Measurements from ENCODE around the gene TAGLN2.

Gene TAGLN2

GRCh38 chr1:159940006-159940620 is 14.8 kb upstream of the TAGLN2 start:
- Histone ChIP-seq H3K4me1 (ENCODE audit: control insufficient read depth in 1 of 2, insufficient read depth in 2 of 2, low read length in 2 of 2) (peaks cover 3 to 11% of the 10 kb centered on the region in 2 donors), H3K4me3 (ENCODE audit: low read depth in 1 of 2, low read length in 2 of 2) (no peak overlapping the region), H3K27me3 (ENCODE audit: low read depth, low read length) (peaks cover 5% of the 10 kb centered on the region), H3K9me3 (ENCODE audit: control insufficient read depth in 1 of 2, low read length in 2 of 2) (no peaks in the 10 kb centered on the region), H3K27ac (ENCODE audit: low read length) (no peak overlapping the region), H3K36me3 (ENCODE audit: control insufficient read depth in 1 of 2, insufficient read depth in 2 of 2, low read length in 2 of 2) (no peaks in the 10 kb centered on the region)

- H3K27me3 ChIP-seq (ENCODE audit: low read depth, low read length): peaks cover 5% of the 10 kb centered on the region
- no peak overlapping the region for H3K27ac ChIP-seq (ENCODE audit: low read length)
- no peaks in the 10 kb centered on the region for H3K36me3 ChIP-seq (ENCODE audit: control insufficient read depth in 1 of 2, insufficient read depth in 2 of 2, low read length in 2 of 2)
- no peaks in the 10 kb centered on the region for H3K9me3 ChIP-seq (ENCODE audit: control insufficient read depth in 1 of 2, low read length in 2 of 2)
- H3K4me3 ChIP-seq (ENCODE audit: low read depth in 1 of 2, low read length in 2 of 2): no peak overlapping the region
- H3K4me1 ChIP-seq (ENCODE audit: control insufficient read depth in 1 of 2, insufficient read depth in 2 of 2, low read length in 2 of 2): peaks cover 3 to 7% of the 10 kb centered on the region in 2 donors
These were observed 14.3 kb upstream of the TAGLN2 start for GRCh38 chr1:159939678-159940002.

GRCh38 chr1:159938905-159939677 is 13.8 kb upstream of the TAGLN2 start:
- peaks cover 3% of the 10 kb centered on the region for H3K27me3 ChIP-seq (ENCODE audit: low read depth, low read length)
- H3K36me3 ChIP-seq (ENCODE audit: control insufficient read depth in 1 of 2, insufficient read depth in 2 of 2, low read length in 2 of 2): no peaks in the 10 kb centered on the region
- H3K27ac ChIP-seq (ENCODE audit: low read length): no peak overlapping the region
- no peaks in the 10 kb centered on the region for H3K9me3 ChIP-seq (ENCODE audit: control insufficient read depth in 1 of 2, low read length in 2 of 2)
- H3K4me3 ChIP-seq (ENCODE audit: low read depth in 1 of 2, low read length in 2 of 2): no peak overlapping the region
- H3K4me1 ChIP-seq (ENCODE audit: control insufficient read depth in 1 of 2, insufficient read depth in 2 of 2, low read length in 2 of 2): peaks cover 3 to 7% of the 10 kb centered on the region in 2 donors

GRCh38 chr1:159938211-159938852 is 13.0 kb upstream of the TAGLN2 start:
- Histone ChIP-seq H3K9me3 (ENCODE audit: control insufficient read depth in 1 of 2, low read length in 2 of 2) (no peaks in the 10 kb centered on the region), H3K4me1 (ENCODE audit: control insufficient read depth in 1 of 2, insufficient read depth in 2 of 2, low read length in 2 of 2) (peaks cover 3 to 7% of the 10 kb centered on the region in 2 donors), H3K4me3 (ENCODE audit: low read depth in 1 of 2, low read length in 2 of 2) (no peak overlapping the region)

GRCh38 chr1:159937054-159937750 is 11.9 kb upstream of the TAGLN2 start:
- Histone ChIP-seq H3K36me3 (ENCODE audit: control insufficient read depth in 1 of 2, insufficient read depth in 2 of 2, low read length in 2 of 2) (no peaks in the 10 kb centered on the region), H3K4me1 (ENCODE audit: control insufficient read depth in 1 of 2, insufficient read depth in 2 of 2, low read length in 2 of 2) (peaks cover 3 to 7% of the 10 kb centered on the region in 2 donors), H3K27me3 (ENCODE audit: low read depth, low read length) (no peaks in the 10 kb centered on the region), H3K27ac (ENCODE audit: low read length) (no peak overlapping the region), H3K9me3 (ENCODE audit: control insufficient read depth in 1 of 2, low read length in 2 of 2) (no peaks in the 10 kb centered on the region), H3K4me3 (ENCODE audit: low read depth in 1 of 2, low read length in 2 of 2) (no peak overlapping the region)

More at GRCh38 chr1:159938211-159938852, 13.0 kb upstream of the TAGLN2 start:
- Histone ChIP-seq H3K27ac (ENCODE audit: low read length) (no peak overlapping the region), H3K36me3 (ENCODE audit: control insufficient read depth in 1 of 2, insufficient read depth in 2 of 2, low read length in 2 of 2) (no peaks in the 10 kb centered on the region), H3K27me3 (ENCODE audit: low read depth, low read length) (no peaks in the 10 kb centered on the region)

- peaks cover 3 to 7% of the 10 kb centered on the region in 2 donors for H3K4me1 ChIP-seq (ENCODE audit: control insufficient read depth in 1 of 2, insufficient read depth in 2 of 2, low read length in 2 of 2)
- H3K9me3 ChIP-seq (ENCODE audit: control insufficient read depth in 1 of 2, low read length in 2 of 2): no peaks in the 10 kb centered on the region
- no peak overlapping the region for H3K27ac ChIP-seq (ENCODE audit: low read length)
- H3K4me3 ChIP-seq (ENCODE audit: low read depth in 1 of 2, low read length in 2 of 2): no peak overlapping the region
- H3K36me3 ChIP-seq (ENCODE audit: control insufficient read depth in 1 of 2, insufficient read depth in 2 of 2, low read length in 2 of 2): no peaks in the 10 kb centered on the region
- no peaks in the 10 kb centered on the region for H3K27me3 ChIP-seq (ENCODE audit: low read depth, low read length)
These were observed 11.1 kb upstream of the TAGLN2 start for GRCh38 chr1:159936273-159936904.

- peaks cover 3 to 7% of the 10 kb centered on the region in 2 donors for H3K4me1 ChIP-seq (ENCODE audit: control insufficient read depth in 1 of 2, insufficient read depth in 2 of 2, low read length in 2 of 2)
- no peaks in the 10 kb centered on the region for H3K9me3 ChIP-seq (ENCODE audit: control insufficient read depth in 1 of 2, low read length in 2 of 2)
- H3K27me3 ChIP-seq (ENCODE audit: low read depth, low read length): no peaks in the 10 kb centered on the region
- no peaks in the 10 kb centered on the region for H3K36me3 ChIP-seq (ENCODE audit: control insufficient read depth in 1 of 2, insufficient read depth in 2 of 2, low read length in 2 of 2)
- no peak overlapping the region for H3K27ac ChIP-seq (ENCODE audit: low read length)
- no peak overlapping the region for H3K4me3 ChIP-seq (ENCODE audit: low read depth in 1 of 2, low read length in 2 of 2)
These were observed 10.5 kb upstream of the TAGLN2 start for GRCh38 chr1:159935719-159936272.

- Histone ChIP-seq H3K4me1 (ENCODE audit: control insufficient read depth in 1 of 2, insufficient read depth in 2 of 2, low read length in 2 of 2) (peaks cover 3 to 7% of the 10 kb centered on the region in 2 donors), H3K4me3 (ENCODE audit: low read depth in 1 of 2, low read length in 2 of 2) (no peak overlapping the region), H3K27me3 (ENCODE audit: low read depth, low read length) (no peaks in the 10 kb centered on the region), H3K9me3 (ENCODE audit: control insufficient read depth in 1 of 2, low read length in 2 of 2) (no peaks in the 10 kb centered on the region), H3K27ac (ENCODE audit: low read length) (no peak overlapping the region), H3K36me3 (ENCODE audit: control insufficient read depth in 1 of 2, insufficient read depth in 2 of 2, low read length in 2 of 2) (no peaks in the 10 kb centered on the region)
These were observed 10.0 kb upstream of the TAGLN2 start for GRCh38 chr1:159935305-159935704.

GRCh38 chr1:159934136-159935039 is 9.1 kb upstream of the TAGLN2 start:
- H3K9me3 ChIP-seq (ENCODE audit: control insufficient read depth in 1 of 2, low read length in 2 of 2): no peaks in the 10 kb centered on the region
- no peak overlapping the region for H3K4me3 ChIP-seq (ENCODE audit: low read depth in 1 of 2, low read length in 2 of 2)
- H3K36me3 ChIP-seq (ENCODE audit: control insufficient read depth in 1 of 2, insufficient read depth in 2 of 2, low read length in 2 of 2): no peaks in the 10 kb centered on the region
- no peaks in the 10 kb centered on the region for H3K27me3 ChIP-seq (ENCODE audit: low read depth, low read length)
- H3K4me1 ChIP-seq (ENCODE audit: control insufficient read depth in 1 of 2, insufficient read depth in 2 of 2, low read length in 2 of 2): peaks cover 3 to 7% of the 10 kb centered on the region in 2 donors
- no peak overlapping the region for H3K27ac ChIP-seq (ENCODE audit: low read length)

GRCh38 chr1:159933347-159933746 is 8.0 kb upstream of the TAGLN2 start:
- H3K4me1 ChIP-seq (ENCODE audit: control insufficient read depth in 1 of 2, insufficient read depth in 2 of 2, low read length in 2 of 2): peaks cover 3 to 7% of the 10 kb centered on the region in 2 donors
- no peaks in the 10 kb centered on the region for H3K27me3 ChIP-seq (ENCODE audit: low read depth, low read length)
- H3K27ac ChIP-seq (ENCODE audit: low read length): no peak overlapping the region
- no peak overlapping the region for H3K4me3 ChIP-seq (ENCODE audit: low read depth in 1 of 2, low read length in 2 of 2)
- H3K36me3 ChIP-seq (ENCODE audit: control insufficient read depth in 1 of 2, insufficient read depth in 2 of 2, low read length in 2 of 2): no peaks in the 10 kb centered on the region
- H3K9me3 ChIP-seq (ENCODE audit: control insufficient read depth in 1 of 2, low read length in 2 of 2): no peaks in the 10 kb centered on the region

Measured in muscle layer of duodenum (tissue), 2 donors.